SK-N-MC (cell line): ENCODE results near the gene ARPP19.
"Not testable (repeated sequence)": the region's sequence is repeated elsewhere in the genome, so short reads cannot be mapped to it uniquely, and the experiment has no call there.

Experiments
- DNase-seq: peaks from one replicate; pipeline ENCODE4 v3.0.0-alpha.2; 2011; ENCODE audit warnings: low read depth, low spot score
- H3K27ac ChIP-seq: fragments of 200-600 bp; sonication (generic); 2 replicates; pipeline ENCODE4 v1.5.1; 2016; ENCODE audit warnings: mixed run types
- H3K36me3 ChIP-seq: fragments of 200-600 bp; sonication (generic); 2 replicates; pipeline ENCODE4 v1.6.1; 2017; ENCODE audit warnings: antibody characterized with exemption, low read length, mixed read lengths; ENCODE audit not compliant: insufficient read depth
- H3K4me3 ChIP-seq: fragments of 200-600 bp; sonication (generic); 2 replicates; pipeline ENCODE4 v1.5.1; 2016
- H3K9ac ChIP-seq: fragments of 200-600 bp; sonication (generic); 2 replicates; pipeline ENCODE4 v1.8.0; 2017; ENCODE audit warnings: mixed run types, mixed read lengths; ENCODE audit not compliant: insufficient read length
- H3K9me3 ChIP-seq: fragments of 200-600 bp; sonication (generic); 2 replicates; pipeline ENCODE4 v1.6.1; 2017; ENCODE audit warnings: low read depth, mild to moderate bottlenecking, antibody characterized with exemption, low read length, moderate library complexity, mixed read lengths
- EZH2 ChIP-seq: fragments of 200-600 bp; sonication (generic); IDR thresholded peaks from one replicate; pipeline ENCODE4 v1.6.1; 2017; ENCODE audit warnings: antibody characterized with exemption
- FOXP2 ChIP-seq: optimal IDR thresholded peaks from 2 replicates; pipeline ENCODE3; 2011; ENCODE audit warnings: mild to moderate bottlenecking, moderate library complexity; ENCODE audit not compliant: insufficient read depth; ENCODE audit errors: extremely low read length, control extremely low read depth
- POLR2AphosphoS5 ChIP-seq: IDR thresholded peaks from 2 replicates; pipeline ENCODE4 v1.6.1; 2012; ENCODE audit warnings: mild to moderate bottlenecking, low read depth, low read length, borderline replicate concordance

Gene ARPP19

GRCh38 chr15:52567871-52568600, 794 bp downstream of the ARPP19 start:
- DNase-seq, result no peak

GRCh38 chr15:52566889-52567288, 1.9 kb downstream of the ARPP19 start:
- H3K36me3 ChIP-seq, result peaks cover 29% of the 10 kb centered on the region
- H3K27ac ChIP-seq, result no peak overlapping the region
- no peaks in the 10 kb centered on the region for H3K9me3 ChIP-seq
- TF ChIP-seq FOXP2, result no peak
- no peak for TF ChIP-seq EZH2
- no peak for TF ChIP-seq POLR2AphosphoS5
- peak overlapping the region; percentile 93 for H3K9ac ChIP-seq
- H3K4me3 ChIP-seq, result peak overlapping the region; percentile 97
- DNase-seq, result no peak

More at GRCh38 chr15:52567871-52568600, 794 bp downstream of the ARPP19 start:
- Histone ChIP-seq H3K9me3 (no peaks in the 10 kb centered on the region), H3K27ac (peak overlapping the region; percentile 83), H3K9ac (peak overlapping the region; percentile 93), H3K36me3 (peaks cover 23% of the 10 kb centered on the region), H3K4me3 (peak overlapping the region; percentile 97)
- TF ChIP-seq EZH2 (no peak), FOXP2 (no peak), POLR2AphosphoS5 (no peak)

GRCh38 chr15:52565417-52566358, 3.1 kb downstream of the ARPP19 start:
- H3K27ac ChIP-seq, DNase-seq, H3K9me3 ChIP-seq, H3K9ac ChIP-seq, H3K4me3 ChIP-seq: not testable (repeated sequence)
- peaks cover 35% of the 10 kb centered on the region for H3K36me3 ChIP-seq

GRCh38 chr15:52563501-52564060, 5.2 kb downstream of the ARPP19 start:
- Histone ChIP-seq H3K9me3 (no peaks in the 10 kb centered on the region), H3K36me3 (peaks cover 56% of the 10 kb centered on the region), H3K4me3 (no peak overlapping the region), H3K27ac (no peak overlapping the region), H3K9ac (no peak overlapping the region)
- no peak for DNase-seq
- no peak for TF ChIP-seq EZH2

- peaks cover 79% of the 10 kb centered on the region for H3K36me3 ChIP-seq
- no peaks in the 10 kb centered on the region for H3K9me3 ChIP-seq
- H3K4me3 ChIP-seq, result no peak overlapping the region
- H3K27ac ChIP-seq, result no peak overlapping the region
- no peak for DNase-seq
- no peak overlapping the region for H3K9ac ChIP-seq
- no peak for TF ChIP-seq FOXP2
These were observed 9.3 kb downstream of the ARPP19 start for GRCh38 chr15:52559575-52559974.

GRCh38 chr15:52559022-52559421, 9.8 kb downstream of the ARPP19 start:
- DNase-seq, result no peak
- Histone ChIP-seq H3K4me3 (no peak overlapping the region), H3K27ac (no peak overlapping the region), H3K36me3 (peaks cover 79% of the 10 kb centered on the region), H3K9ac (no peak overlapping the region), H3K9me3 (no peaks in the 10 kb centered on the region)
- no peak for TF ChIP-seq FOXP2
- no peak for TF ChIP-seq EZH2
- TF ChIP-seq POLR2AphosphoS5, result no peak

GRCh38 chr15:52558196-52558595, 10.6 kb downstream of the ARPP19 start:
- H3K36me3 ChIP-seq, result peaks cover 79% of the 10 kb centered on the region

GRCh38 chr15:52557274-52557641, 11.6 kb downstream of the ARPP19 start:
- Histone ChIP-seq H3K4me3 (no peak overlapping the region), H3K36me3 (peaks cover 75% of the 10 kb centered on the region), H3K27ac (no peak overlapping the region), H3K9ac (no peak overlapping the region), H3K9me3 (no peaks in the 10 kb centered on the region)
- TF ChIP-seq POLR2AphosphoS5 (no peak), FOXP2 (no peak), EZH2 (no peak)
- DNase-seq, result no peak

More at GRCh38 chr15:52558196-52558595, 10.6 kb downstream of the ARPP19 start:
- H3K4me3 ChIP-seq, result no peak overlapping the region
- no peak overlapping the region for H3K27ac ChIP-seq
- H3K9me3 ChIP-seq, result no peaks in the 10 kb centered on the region
- H3K9ac ChIP-seq, result no peak overlapping the region
- no peak for DNase-seq
- TF ChIP-seq FOXP2, result no peak
- TF ChIP-seq EZH2, result no peak
- TF ChIP-seq POLR2AphosphoS5, result no peak
